OCI-LY7 (cell line): ENCODE measurements around the gene CFAP74. TPM values are rescaled to one million over a fixed set of nuclear protein-coding genes. Genes with fewer than 3 reads are reported as not detected.

ENCODE experiments used
- BruUV-seq: library from RNA; stranded (reverse); fragments of 400-500 nt; replicated peaks from 2 replicates; lab custom pipeline; 2021; lab: Mats Ljungman, UMichigan
- CTCF ChIA-PET: fragments of 300-600 bp; sonication (Branson Sonifier 250); formaldehyde crosslinking; loops from one replicate; lab custom pipeline; 2022; ENCODE audit warnings: antibody characterized with exemption; ENCODE audit not compliant: unreplicated experiment; lab: Charles Lee
- POLR2A ChIA-PET: fragments of 300-600 bp; sonication (Branson Sonifier 250); formaldehyde crosslinking; loops from one replicate; lab custom pipeline; 2022; ENCODE audit warnings: antibody characterized with exemption; lab: Charles Lee
- DNase-seq: peaks from one replicate; pipeline ENCODE4 v3.0.0-alpha.2; 2015; ENCODE audit warnings: low spot score
- H2AFZ ChIP-seq: fragments of 200-600 bp; sonication (generic), shearing (Covaris generic); 2 replicates; pipeline ENCODE4 v1.6.1; 2014; ENCODE audit warnings: mild to moderate bottlenecking, antibody characterized with exemption, low read length, moderate library complexity
- H3K27ac ChIP-seq: fragments of 200-600 bp; sonication (generic); 2 replicates; pipeline ENCODE4 v1.5.1; 2014; ENCODE audit warnings: mixed run types, low read depth, mild to moderate bottlenecking, moderate library complexity, low read length, inconsistent platforms; ENCODE audit not compliant: poor library complexity, severe bottlenecking
- H3K36me3 ChIP-seq: fragments of 200-600 bp; sonication (generic); 2 replicates; pipeline ENCODE4 v1.6.1; 2014; ENCODE audit warnings: mild to moderate bottlenecking, antibody characterized with exemption, low read length, moderate library complexity, mixed read lengths; ENCODE audit not compliant: insufficient read depth
- H3K4me1 ChIP-seq: fragments of 200-600 bp; sonication (generic); 2 replicates; pipeline ENCODE4 v1.5.1; 2014; ENCODE audit warnings: mild to moderate bottlenecking, low read length; ENCODE audit not compliant: insufficient read depth, poor library complexity, severe bottlenecking
- H3K4me2 ChIP-seq: fragments of 200-600 bp; sonication (generic); 2 replicates; pipeline ENCODE4 v1.6.1; 2014; ENCODE audit warnings: mild to moderate bottlenecking, low read length
- H3K4me3 ChIP-seq: fragments of 200-600 bp; sonication (generic); 2 replicates; pipeline ENCODE4 v1.5.1; 2014; ENCODE audit warnings: mild to moderate bottlenecking, low read depth, low read length; ENCODE audit not compliant: poor library complexity, severe bottlenecking
- H3K79me2 ChIP-seq: fragments of 200-600 bp; sonication (generic); 2 replicates; pipeline ENCODE4 v1.6.1; 2016; ENCODE audit warnings: low read depth, mild to moderate bottlenecking, low read length, moderate library complexity, mixed read lengths; ENCODE audit not compliant: insufficient read depth
- H3K9me2 ChIP-seq: fragments of 200-600 bp; sonication (generic); 2 replicates; pipeline ENCODE4 v1.6.1; 2016; ENCODE audit warnings: mild to moderate bottlenecking, low read length, mixed read lengths; ENCODE audit not compliant: insufficient read depth
- H3K9me3 ChIP-seq: fragments of 200-600 bp; sonication (generic); 2 replicates; pipeline ENCODE4 v1.6.1; 2014; ENCODE audit warnings: mild to moderate bottlenecking, mixed run types, low read length, mixed read lengths
- H4K20me1 ChIP-seq: fragments of 200-600 bp; sonication (generic); 2 replicates; pipeline ENCODE4 v1.6.1; 2014; ENCODE audit warnings: mild to moderate bottlenecking, antibody characterized with exemption, low read length, moderate library complexity, mixed read lengths; ENCODE audit not compliant: insufficient read depth
- CTCF ChIP-seq: fragments of 200-600 bp; sonication (generic); conservative IDR thresholded peaks from 2 replicates; pipeline ENCODE4 v1.5.1; 2014; ENCODE audit warnings: mild to moderate bottlenecking, antibody characterized with exemption, low read length, moderate library complexity, mixed read lengths
- EZH2phosphoT487 ChIP-seq: fragments of 200-600 bp; sonication (generic); IDR thresholded peaks from 2 replicates; pipeline ENCODE4 v1.6.1; 2018; ENCODE audit warnings: low read depth, borderline replicate concordance, mild to moderate bottlenecking, mixed run types, antibody characterized with exemption, low read length, moderate library complexity, mixed read lengths
- intact Hi-C: fragments of 100-400 bp; cut with micrococcal nuclease; formaldehyde crosslinking; loops from one replicate; pipeline ENCODE4 v1.10.0; 2022; ENCODE audit not compliant: unreplicated experiment
- total RNA-seq, 2 experiments: library from RNA; depleted of rRNA in 1 of 2; stranded (reverse); fragments of >200 nt in 1 of 2; shearing (Covaris generic) in 1 of 2; gene quantifications; 2 replicates each; pipeline ENCODE4 v1.2.3, GENCODE V29; 2014 to 2022

Gene CFAP74
- total RNA-seq, 2 experiments from 2014 or later, result not detected

- DNase-seq, result no peak
- TF ChIP-seq EZH2phosphoT487, result no peak
- TF ChIP-seq CTCF, result no peak
- Histone ChIP-seq H2AFZ (no peak overlapping the region), H3K27ac (no peak overlapping the region), H3K4me2 (no peak overlapping the region), H3K36me3 (no peaks in the 10 kb centered on the region), H3K4me3 (no peak overlapping the region), H3K9me2 (no peaks in the 10 kb centered on the region), H3K4me1 (no peaks in the 10 kb centered on the region), H3K9me3 (no peaks in the 10 kb centered on the region), H3K79me2 (no peaks in the 10 kb centered on the region), H4K20me1 (no peaks in the 10 kb centered on the region)
- CTCF ChIA-PET, result no interaction called here
- intact Hi-C loops, result no loop called here
- BruUV-seq, result no TSS peak
- POLR2A ChIA-PET, result interaction anchor here (0.5 to 0.6 kb wide), 2 partner anchors 16 to 486 kb away, joined by 5 to 6 read pairs; no protein-coding TSS in a partner anchor
Observed at GRCh38 chr1:1988061-1988945, 15.3 kb downstream of the CFAP74 start.

- H3K9me3 ChIP-seq, result no peaks in the 10 kb centered on the region
- ChIA-PET POLR2A (interaction anchor here (0.7 kb wide), 1 partner anchor 30 kb away, joined by 3 read pairs; no protein-coding TSS in a partner anchor), CTCF (no interaction called here)
- no peaks in the 10 kb centered on the region for H3K36me3 ChIP-seq
- no peak overlapping the region for H2AFZ ChIP-seq
- TF ChIP-seq EZH2phosphoT487 (no peak), CTCF (no peak)
- H3K27ac ChIP-seq, result no peak overlapping the region
- H3K4me2 ChIP-seq, result no peak overlapping the region
- DNase-seq, result no peak
- intact Hi-C loops, result no loop called here
- no peak overlapping the region for H3K4me3 ChIP-seq
- H3K79me2 ChIP-seq, result no peaks in the 10 kb centered on the region
- no peaks in the 10 kb centered on the region for H3K4me1 ChIP-seq
- BruUV-seq, result no TSS peak
- H3K9me2 ChIP-seq, result no peaks in the 10 kb centered on the region
- no peaks in the 10 kb centered on the region for H4K20me1 ChIP-seq
Observed at GRCh38 chr1:1987142-1987510, 16.5 kb downstream of the CFAP74 start.
